HPDE6-E6E7 (cell line): ENCODE results near the gene CALML5.

Source experiments
- DNase-seq: peaks from one replicate; pipeline ENCODE4 v3.0.0; 2011; ENCODE audit warnings: missing footprints; ENCODE audit errors: extremely low spot score

CALML5 gene

GRCh38 chr10:5515948-5516761 is 16.8 kb upstream of the CALML5 start:
- DNase-seq: no peak

DNA sequence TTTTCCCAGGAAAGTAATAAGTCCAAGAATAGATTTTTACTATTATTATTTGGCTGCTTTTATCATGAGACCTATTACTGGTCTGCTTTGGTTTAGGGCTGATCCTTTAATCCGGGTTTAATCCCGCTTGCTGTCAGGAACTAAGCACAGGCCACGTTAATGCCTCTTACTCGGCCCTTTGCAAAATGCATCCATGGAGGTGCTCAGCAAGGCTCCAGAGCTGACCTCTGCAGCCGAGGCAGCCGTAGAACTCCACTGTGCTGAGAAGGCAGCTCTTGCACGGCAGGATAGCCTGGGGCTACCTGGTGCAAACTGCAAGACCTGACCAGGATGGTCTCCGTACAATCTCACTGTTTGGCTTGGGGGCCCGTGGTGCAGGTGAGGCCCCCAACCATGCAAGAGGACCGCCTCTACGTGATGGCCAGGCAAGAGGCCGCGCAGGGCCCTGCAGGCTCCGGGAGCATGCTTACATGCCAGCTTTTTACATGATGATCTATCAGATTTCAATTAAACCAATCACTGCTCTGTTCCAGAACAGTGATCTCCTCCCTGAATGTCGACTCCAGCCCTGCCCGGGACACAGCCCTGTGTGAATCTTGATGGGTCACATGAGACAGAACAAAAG is 15.0 kb upstream of the CALML5 start:
- DNase-seq: no peak

GRCh38 chr10:5512881-5513612 is 13.7 kb upstream of the CALML5 start:
- DNase-seq: no peak

GRCh38 chr10:5512331-5512730 is 13.0 kb upstream of the CALML5 start:
- no peak for DNase-seq

- DNase-seq: no peak
These were observed 12.5 kb upstream of the CALML5 start for GRCh38 chr10:5511885-5512280.

DNA sequence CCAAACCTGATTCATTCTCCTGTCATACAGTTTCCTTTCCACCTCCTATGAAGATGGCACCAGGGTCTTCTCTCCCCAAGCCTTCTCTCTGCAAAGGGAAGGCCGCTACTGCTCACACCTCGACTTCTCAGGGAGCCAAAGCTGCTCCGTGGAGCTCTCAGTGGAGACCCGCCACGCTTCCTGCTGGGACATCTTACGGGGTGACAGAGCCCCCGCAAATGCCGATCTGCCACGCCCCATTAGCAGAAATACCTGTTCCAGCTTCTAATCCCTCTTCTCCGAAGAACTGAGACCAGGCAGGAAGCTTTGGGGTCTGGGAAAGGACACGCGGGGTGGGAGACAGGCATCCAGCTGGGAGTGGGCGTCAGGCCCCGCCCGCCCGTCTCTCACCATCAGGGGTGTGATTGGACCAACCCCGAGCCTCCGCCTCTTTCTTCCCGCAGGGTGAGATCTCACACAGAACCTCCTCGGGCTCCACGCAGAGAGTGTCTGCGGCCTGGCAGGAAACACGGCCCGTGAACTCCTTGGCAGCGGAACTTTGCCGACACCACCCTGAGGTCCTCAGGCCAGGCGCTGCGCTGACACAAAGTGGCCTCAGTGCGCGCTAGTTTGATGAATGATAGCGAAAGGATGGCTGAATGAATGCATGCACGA is 12.0 kb upstream of the CALML5 start:
- no peak for DNase-seq

GRCh38 chr10:5510281-5511072 is 11.1 kb upstream of the CALML5 start:
- no peak for DNase-seq

DNA sequence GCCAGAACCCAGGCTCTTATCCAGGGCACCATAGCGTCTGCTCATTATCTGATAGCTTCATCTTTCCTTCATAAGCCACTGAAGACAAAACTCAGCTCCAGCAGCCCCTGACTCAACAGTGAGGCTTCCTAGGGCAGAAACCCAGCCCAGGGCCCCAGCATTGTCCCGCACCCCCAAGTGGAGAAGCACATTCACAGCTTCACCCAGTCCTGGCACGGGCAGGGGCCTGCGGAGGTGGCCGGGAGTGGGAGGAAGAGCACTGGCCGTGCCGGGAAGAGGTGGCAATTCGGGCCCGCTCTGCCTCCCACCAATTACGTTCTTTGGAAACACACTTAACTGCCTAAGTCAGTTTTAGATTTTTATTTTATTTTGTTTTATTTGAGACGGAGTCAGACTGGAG is 10.3 kb upstream of the CALML5 start:
- DNase-seq: no peak

GRCh38 chr10:5509236-5509635 is 9.9 kb upstream of the CALML5 start:
- no peak for DNase-seq

GRCh38 chr10:5508786-5509185 is 9.4 kb upstream of the CALML5 start:
- no peak for DNase-seq

DNA sequence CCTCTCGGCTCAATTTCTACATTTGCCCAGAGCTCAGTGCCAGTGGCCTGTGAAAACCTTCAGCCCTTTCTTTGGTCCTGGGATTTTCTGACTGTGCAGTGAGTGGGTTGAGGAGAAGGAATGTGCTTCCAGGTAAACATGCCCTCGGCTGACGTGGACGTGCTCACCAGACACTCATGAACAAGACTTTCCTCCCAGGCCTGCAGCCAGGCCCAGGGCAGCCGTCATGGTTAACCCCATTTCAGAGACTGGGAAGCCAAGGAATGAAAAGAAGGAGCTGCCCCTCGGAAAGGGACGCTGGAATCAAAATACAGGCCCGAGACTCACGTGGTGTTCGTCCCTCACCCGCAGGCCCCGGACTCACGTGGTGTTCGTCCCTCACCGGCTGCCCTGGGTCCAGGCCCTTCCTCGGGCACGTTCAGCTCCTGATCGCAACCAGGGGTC is 8.8 kb upstream of the CALML5 start:
- no peak for DNase-seq

DNA sequence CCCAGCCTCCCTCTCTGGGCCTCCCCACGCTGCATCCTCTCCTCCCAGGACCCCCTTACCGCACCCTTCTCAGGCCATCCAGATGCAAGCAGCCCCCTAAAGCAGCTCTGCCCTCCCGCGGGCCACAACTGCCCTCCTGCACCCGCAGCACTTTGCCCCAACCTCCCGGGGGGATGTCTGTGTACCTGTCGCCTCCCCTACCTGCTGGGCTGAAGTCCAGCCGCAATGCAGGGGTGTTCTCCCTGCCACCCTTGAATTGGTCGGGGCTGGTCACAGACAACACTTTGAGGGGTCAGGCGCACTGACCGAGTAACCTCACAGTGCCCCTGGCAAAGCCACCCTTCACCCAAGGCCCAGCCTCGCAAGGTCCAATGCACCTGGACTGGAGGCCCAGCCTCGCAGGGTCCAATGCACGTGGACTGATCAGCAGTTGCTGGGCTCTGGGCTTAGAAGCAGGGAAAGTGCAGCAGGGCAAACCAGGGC is 8.3 kb upstream of the CALML5 start:
- no peak for DNase-seq

- DNase-seq: no peak
These were observed 7.6 kb upstream of the CALML5 start for GRCh38 chr10:5506751-5507648.

- no peak for DNase-seq
These were observed 6.9 kb upstream of the CALML5 start for GRCh38 chr10:5506246-5506645.

DNA sequence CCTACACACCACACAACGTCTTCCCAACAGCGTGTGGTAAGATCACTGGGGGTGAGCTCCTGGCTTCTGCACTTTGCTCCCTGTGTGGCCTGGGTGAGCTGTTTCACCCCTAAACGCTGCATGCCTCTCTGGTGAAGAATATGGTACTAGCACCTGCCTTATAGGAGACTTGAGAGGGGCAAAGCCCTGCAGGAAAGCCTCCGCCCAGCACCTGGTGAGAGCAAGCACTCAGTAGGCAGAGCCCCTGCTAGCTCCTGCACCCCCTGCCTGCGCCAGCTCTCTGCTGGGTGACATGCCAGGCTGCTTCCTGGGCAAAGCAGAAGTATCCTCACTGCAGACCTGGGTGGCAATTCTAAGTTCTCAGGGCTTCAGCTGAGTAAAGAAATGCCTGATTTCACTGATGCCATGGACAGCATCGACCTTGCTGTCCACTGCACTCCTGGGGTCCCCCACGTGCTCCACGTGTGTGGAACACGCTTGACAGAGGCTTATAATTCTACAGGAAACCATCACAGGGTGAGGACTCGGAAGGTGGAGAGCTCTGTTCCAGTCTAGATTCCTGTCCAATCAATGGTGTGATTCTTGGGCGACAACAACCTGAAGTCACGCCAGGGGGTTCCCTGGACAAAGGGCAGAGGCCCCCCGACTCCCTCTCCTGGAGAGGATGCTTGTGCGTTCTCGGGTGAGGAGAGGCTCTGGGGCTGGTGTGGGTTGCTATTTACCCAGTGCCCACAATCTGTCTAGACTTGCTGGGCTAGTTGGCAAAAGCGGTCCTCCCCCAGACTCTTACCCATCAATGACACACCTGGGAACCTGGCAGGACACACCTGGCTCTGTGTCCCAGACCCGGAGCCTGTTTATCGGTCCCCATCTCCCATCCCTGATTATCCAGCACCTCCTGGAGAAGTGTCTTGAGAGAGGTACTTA is 5.0 kb upstream of the CALML5 start:
- no peak for DNase-seq

- DNase-seq: peak; percentile 37
These were observed 4.1 kb upstream of the CALML5 start for GRCh38 chr10:5503477-5503835.

DNA sequence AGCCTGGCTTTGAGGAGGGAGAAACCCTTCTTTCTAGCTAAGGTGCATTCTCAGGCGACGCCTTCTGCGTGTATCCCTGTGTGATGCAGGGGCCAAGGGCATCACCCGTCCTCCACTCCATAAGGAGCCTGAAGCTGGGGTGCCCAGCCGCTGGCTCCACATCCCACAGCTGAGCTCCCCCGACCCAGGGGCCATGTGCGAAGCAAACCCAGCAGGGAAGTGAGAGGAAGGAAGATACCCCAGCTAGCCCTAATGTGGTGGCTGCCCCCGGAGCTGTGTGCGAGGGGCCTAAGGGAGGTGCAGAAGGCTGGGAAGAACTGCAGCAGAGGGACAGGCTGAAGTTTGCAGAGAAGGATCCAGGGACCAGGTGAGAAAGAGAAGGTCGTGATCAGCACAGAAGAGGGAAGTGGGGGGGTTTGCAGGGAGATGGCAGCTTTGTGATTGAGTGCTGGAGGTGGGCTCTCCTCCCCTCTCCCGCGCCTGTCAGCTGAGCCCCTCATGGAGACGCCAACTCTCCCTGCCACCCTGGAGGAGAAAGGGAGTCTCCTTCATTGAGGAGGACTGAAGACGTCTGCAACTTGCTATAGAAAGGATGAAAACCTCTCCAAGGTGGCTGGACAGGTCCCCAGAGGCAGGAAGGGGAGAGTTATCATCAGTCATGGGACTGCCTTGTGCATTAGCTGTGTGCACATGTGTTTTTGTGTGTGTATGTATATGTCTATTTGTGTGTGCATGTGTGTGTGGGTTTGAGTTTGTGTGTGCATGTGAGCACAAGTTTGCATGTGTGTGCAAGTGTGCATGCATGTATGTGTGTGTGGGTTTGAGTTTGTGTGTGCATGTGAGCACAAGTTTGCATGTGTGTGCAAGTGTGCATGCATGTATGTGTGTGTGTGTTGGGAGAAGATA is 3.5 kb upstream of the CALML5 start:
- no peak for DNase-seq

DNA sequence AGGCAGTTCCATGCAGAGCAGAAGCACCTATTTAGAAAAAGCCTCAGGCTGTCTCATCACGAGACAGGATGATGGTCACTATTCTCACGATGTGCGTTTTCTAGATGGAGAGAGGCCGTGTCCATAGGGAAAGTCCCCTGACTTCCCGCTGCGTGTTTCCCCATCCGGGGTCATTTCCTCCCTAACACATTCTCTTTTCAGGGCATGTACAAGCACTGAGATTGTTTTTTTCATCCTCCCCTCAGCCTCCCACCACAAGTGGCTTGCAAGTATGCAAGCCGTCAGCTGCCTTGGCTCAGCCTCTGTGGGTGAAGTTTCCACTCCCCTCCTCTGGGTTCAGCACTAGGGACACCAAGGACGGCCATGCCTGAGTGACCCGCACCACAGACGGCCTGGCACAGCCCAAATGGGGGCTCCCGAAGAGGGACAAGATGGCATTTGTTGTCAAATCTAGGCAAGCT is 2.7 kb upstream of the CALML5 start:
- no peak for DNase-seq
